Stimulated activated CD8-positive, alpha-beta memory T cell treated with anti-CD3 and anti-CD28 coated beads, Interleukin-4, amount 100 ng/mL, for 1 hour (primary cell): ENCODE data around the gene CD47.

ENCODE experiments used
- DNase-seq, 2 donors: peaks; one replicate each; pipeline ENCODE4 v3.0.0-alpha.2; 2020; ENCODE audit warnings: low read depth in 2 of 2, low spot score in 1 of 2

The CD47 gene

DNA sequence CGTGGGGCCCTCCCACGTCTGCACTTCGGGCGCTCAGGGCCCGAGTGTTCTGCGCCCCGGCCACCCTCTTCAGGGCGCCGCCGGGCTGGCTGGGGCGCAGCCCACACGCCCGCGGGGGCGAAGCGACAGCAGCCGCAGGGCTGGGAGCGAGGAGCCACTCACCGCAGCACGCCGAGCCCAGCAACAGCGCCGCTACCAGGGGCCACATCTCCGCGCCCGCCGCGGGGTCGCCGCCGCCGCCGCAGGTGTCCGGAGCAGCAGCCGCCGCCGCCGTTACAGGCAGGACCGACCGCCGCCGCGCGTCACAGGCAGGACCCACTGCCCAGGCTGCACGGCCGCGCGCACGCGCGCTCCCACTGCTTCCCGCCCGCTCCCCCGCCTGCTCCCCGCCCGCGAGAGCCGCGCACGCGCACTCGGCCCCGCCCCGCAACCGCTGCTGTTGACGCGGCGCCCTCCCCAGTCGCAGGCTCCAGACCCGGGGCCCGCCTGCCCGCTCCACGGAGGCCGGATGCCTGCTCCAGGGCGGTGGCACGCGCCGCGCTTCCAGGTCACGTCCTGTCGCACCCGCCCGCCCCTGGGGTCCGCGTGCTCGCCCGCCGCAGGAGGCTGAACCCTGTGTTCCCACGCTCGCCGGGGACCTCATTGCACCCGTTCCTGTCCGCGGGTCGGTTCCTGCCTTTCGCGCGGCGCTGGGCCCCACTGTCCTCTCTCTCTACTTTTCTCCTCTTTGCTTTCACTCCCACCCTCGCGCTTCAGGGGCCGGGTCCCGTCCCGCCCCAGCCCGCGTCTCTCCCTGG lies at the start of gene CD47:
Gene CD47, minus strand, starts transcription at position 331 of the 797 bp plus-strand sequence. Its CDS starts 123 bp downstream, at position 208.
- DNase-seq: peak; percentile 84 to 93

DNA sequence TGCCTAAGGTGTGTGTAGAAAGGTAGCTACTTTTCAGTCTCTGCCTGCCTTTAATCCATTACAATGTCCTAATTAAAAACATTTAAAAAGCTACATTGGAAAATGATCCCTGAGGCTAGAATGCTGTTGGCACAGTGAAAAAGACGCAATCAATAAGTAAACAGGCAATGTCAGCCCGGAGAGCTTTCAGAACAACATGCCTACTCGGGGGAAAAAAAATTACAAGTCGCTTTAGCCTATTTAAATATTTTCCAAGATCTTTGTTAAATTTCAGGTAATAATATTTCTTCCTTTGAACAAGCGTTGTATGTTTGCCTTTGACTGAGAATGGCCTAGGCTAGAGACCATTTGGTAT lies 46.6 kb upstream of the CD47 start:
- DNase-seq: no peak

DNA sequence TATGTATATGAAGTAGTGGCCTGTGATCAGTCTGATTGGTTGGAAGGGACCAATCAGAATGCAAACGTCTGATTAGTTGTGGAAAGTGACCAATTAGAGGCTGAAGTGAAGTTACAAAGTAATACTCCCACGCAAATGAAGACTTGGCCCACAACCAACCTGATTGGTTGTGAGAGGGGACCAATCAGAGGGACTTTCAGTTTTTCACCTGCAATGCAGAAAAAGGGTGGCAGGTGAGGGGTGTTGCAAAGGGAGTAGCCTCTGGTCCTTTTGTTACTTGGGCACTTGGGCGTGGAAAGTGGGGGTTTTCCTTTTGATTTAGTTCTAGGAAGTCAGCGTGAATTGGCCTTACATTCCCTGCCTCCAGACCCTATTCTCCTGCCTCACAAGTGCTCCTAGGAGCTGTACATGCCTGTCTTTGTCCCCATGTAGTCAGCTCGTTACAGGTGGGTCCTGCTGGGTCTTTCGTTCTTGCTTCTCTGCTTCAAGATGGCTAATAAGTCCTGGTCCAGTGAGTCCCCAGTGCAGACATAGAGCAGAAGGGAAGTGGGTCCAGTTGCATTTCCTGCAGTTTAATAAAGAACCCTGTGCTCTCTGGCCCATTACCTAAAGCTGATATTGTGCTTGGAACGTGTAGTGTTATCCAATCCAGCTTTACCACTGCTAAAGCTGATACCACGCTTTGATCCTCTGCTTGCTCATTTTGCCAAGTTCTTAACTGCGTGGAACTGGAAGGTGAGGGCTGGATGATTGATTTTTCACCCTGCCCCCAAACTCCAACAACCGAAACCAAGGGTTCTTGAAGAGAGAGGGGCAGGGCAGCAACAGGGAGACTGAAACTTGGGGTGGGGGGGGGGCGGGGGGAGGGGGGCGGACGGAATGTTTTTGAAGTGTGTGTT lies 46.0 kb upstream of the CD47 start:
- DNase-seq: no peak

- no peak for DNase-seq
Observed at GRCh38 chr3:108134555-108134880, 43.7 kb upstream of the CD47 start.

GRCh38 chr3:108133858-108134554 lies 43.2 kb upstream of the CD47 start:
- DNase-seq: no peak

DNA sequence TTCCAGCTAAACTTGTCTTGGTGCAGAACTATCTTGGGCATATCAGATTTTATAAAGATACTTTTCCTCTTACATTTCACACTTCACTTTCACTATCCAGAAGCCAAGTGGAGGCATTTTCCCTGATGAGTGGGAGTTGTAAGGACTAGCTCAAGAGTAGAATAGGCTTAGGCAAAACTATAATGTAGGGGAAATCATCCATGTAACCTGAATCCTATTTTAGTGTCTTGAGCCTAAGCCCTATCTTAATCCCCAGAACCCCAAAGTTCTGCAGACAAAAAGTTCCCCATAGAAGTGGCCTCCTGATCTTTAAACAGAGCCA lies 42.2 kb upstream of the CD47 start:
- DNase-seq: no peak

GRCh38 chr3:108131475-108132134 lies 40.8 kb upstream of the CD47 start:
- DNase-seq: no peak

DNA sequence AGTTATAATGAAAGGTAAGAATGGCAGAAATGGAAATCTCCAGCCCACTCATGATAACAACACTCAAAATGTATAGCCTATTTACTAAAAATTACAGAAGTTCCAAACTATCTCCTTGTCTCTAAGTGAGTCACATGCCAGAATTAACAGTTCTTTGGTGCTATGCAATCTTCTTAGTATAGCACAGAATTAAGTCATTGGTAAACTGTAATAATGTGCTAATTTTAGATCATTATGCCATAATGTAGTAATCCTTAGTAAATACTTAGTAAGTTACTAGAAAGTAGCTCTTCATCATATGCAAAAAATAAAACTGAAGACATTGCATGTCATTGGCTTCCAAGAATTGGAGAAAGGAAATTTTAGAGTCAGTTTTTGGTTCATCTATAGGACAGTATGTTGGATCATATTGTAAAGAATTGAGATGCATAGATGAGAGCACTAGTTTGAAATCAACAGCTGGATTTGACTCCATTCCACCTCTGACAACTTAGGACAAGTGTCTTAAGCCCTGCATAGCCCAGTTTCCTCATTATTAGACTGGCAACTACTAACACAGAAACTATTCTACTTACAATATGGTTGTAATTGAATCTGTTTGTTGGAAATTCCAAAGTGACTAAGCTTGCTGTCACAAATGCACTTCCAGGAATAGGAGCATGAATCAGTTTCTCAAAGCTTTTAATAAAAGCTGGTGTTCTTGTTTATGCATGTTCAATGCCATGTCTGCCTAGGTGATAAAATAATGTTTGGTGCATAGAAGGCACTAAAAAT lies 40.1 kb upstream of the CD47 start:
- no peak for DNase-seq

GRCh38 chr3:108130236-108130635 lies 39.4 kb upstream of the CD47 start:
- DNase-seq: no peak

GRCh38 chr3:108127301-108127988 lies 36.6 kb upstream of the CD47 start:
- peak in 1 of 2 donors; percentile 26 for DNase-seq

DNA sequence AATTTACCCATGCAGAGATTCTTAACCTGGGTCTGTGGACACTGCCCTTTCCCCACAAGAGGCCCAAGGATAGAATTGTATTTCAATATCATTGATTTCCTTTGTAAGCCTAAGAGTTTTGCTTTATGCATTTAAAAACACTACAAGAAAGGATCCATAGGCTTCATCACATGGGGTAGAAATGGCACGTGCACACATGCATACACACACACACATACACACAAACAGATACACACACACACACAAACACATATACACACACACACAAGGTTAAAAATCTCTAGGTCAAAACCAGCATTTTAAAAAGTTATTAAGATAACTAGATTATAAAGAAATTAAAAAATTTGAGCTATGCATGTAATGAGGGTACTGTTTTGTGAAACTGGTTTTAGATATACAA lies 35.5 kb upstream of the CD47 start:
- DNase-seq: no peak

DNA sequence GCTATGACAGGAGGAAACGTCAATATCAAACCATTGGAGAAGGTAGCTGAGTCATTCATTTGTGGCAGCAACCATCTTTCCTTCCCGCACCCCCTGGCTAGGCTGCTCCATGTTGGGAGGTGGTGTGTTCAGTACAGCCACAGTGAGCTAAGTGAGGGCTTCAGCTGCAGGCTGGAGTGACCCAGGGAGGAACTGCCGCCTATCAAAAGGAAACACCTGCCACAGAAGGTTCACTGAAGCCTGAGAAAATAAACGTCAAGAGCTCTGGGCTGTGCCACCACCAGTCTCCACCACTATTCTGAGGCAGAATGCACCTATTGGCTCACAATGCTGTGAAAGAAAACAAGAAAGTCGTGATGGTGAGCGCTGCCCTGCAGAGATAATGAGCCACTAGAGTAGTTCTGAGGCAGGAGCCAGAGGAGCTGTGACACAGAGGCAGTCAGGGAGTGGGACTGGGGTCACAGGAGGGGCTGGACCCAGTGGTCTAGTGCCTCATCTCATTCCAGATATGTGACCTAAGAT lies 34.8 kb upstream of the CD47 start:
- peak in 1 of 2 donors; percentile 33 for DNase-seq

DNA sequence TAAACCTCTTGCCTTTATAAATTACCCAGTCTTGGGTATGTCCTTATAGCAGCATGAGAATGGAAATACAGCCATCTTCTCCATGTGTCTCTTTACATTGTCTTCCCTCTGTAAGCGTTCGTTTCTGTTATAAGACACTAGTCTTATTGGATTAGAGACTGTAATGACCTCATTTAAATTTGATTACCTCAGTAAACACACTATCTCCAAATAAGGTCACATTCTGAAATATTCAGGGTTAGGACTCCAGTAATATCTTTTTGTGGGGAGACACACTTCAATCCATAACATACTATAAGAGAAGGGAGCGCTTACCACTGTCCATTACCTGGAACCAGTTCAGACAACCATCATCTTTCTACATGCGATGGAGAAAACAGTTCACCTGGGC lies 34.3 kb upstream of the CD47 start:
- DNase-seq: no peak

- DNase-seq: peak; percentile 30 to 56
Observed at GRCh38 chr3:108124337-108125152, 33.7 kb upstream of the CD47 start.

GRCh38 chr3:108123326-108123725 lies 32.5 kb upstream of the CD47 start:
- DNase-seq: no peak

- no peak for DNase-seq
Observed at GRCh38 chr3:108122276-108122675, 31.4 kb upstream of the CD47 start.

- DNase-seq: no peak
Observed at GRCh38 chr3:108119398-108120104, 28.7 kb upstream of the CD47 start.

DNA sequence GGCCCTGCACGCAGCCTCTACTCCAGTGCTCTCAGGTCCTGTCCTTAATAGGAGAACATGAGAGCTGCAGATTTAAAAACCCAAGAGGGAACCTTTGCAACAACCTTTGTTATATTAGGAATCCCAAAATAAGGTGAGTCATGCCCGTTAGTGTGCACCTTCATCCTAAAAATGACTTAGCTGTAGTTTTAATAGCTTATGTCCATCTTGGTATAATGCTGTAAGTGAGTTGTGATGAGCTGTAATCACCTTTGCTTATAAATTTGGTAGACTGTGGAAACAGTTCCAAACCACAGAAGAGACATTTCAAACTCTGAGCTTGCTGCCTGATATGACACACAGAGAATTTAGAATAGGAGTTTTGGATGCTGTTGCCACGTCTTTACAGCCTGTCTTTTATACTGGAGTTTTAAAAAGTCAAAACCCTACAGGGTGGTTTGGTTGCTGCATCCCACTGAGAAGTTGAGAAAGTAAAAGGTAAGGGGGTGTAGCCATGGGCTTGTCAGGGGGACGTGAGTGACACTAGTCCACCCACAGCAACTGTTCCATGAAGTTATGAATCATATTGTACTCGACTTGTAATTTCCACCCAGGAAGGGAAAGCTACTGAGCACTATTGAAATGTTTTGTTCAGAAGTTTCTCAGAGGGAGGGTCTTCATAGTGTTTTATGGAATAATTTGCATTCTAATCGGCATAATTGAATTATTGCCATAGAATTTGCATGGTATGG lies 27.4 kb upstream of the CD47 start:
- DNase-seq: no peak
